Gastroesophageal sphincter (tissue), 4 donors: ENCODE data around the gene RBM38. TPM values are rescaled to one million over a fixed set of nuclear protein-coding genes. Genes with fewer than 3 reads are reported as not detected.

Source experiments
- ATAC-seq: fragments of 150-250 bp; one replicate; pipeline ENCODE4 v1.9.1; 2016; ENCODE audit warnings: mild to moderate bottlenecking, moderate library complexity
- H3K27ac ChIP-seq, 4 donors: fragments of 200-600 bp; sonication (generic) in 3 of 4; 1 replicate in 3 of 4; 2 replicates in 1 of 4; pipeline ENCODE4 v1.5.1; 2016 to 2019
- H3K27me3 ChIP-seq: fragments of 200-600 bp; sonication (generic); one replicate; pipeline ENCODE4 v1.5.1; 2019
- H3K36me3 ChIP-seq, 2 donors: fragments of 200-600 bp; sonication (generic); one replicate each; pipeline ENCODE4 v1.5.1; 2019; ENCODE audit warnings: control low read depth in 1 of 2
- H3K4me1 ChIP-seq, 3 donors: fragments of 200-600 bp; sonication (generic); 1 replicate in 2 of 3; 2 replicates in 1 of 3; pipeline ENCODE4 v1.5.1; 2016 to 2019; ENCODE audit warnings: control low read depth in 2 of 3
- H3K4me3 ChIP-seq, 2 donors: fragments of 200-600 bp; sonication (generic); one replicate each; pipeline ENCODE4 v1.5.1; 2019; ENCODE audit warnings: mild to moderate bottlenecking in 1 of 2, moderate library complexity in 1 of 2
- H3K9me3 ChIP-seq, 3 donors: fragments of 200-600 bp; sonication (generic); one replicate each; pipeline ENCODE4 v1.5.1; 2017 to 2019; ENCODE audit warnings: control low read depth in 2 of 3
- CTCF ChIP-seq, 4 experiments: fragments of 200-600 bp in 2 of 4; fragments of 450-650 bp in 2 of 4; sonication (generic) in 1 of 4; IDR thresholded peaks; one replicate each; pipeline ENCODE4 v1.5.1; 2017 to 2019; ENCODE audit warnings: antibody characterized with exemption in 4 of 4, mild to moderate bottlenecking in 2 of 4, moderate library complexity in 2 of 4
- EP300 ChIP-seq: sonication (generic); formaldehyde crosslinking; IDR thresholded peaks from one replicate; pipeline ENCODE4 v1.6.1; 2017; ENCODE audit warnings: antibody characterized with exemption, mild to moderate bottlenecking
- POLR2A ChIP-seq, 2 donors: fragments of 450-650 bp; IDR thresholded peaks; one replicate each; pipeline ENCODE4 v1.6.1; 2017; ENCODE audit warnings: antibody characterized with exemption in 2 of 2, mild to moderate bottlenecking in 2 of 2, moderate library complexity in 1 of 2
- POLR2AphosphoS5 ChIP-seq: sonication (generic); formaldehyde crosslinking; IDR thresholded peaks from one replicate; pipeline ENCODE4 v1.6.1; 2017; ENCODE audit warnings: antibody characterized with exemption
- WGBS, 2 donors: methylation state at CpG; one replicate each; pipeline ENCODE4 v1.1.5; 2018; ENCODE audit warnings: low coverage in 1 of 2; 5-methylcytosine and 5-hydroxymethylcytosine counted together
- total RNA-seq, 4 donors: library from RNA; depleted of rRNA; stranded (reverse); fragments of >200 nt; gene quantifications; one replicate each; pipeline ENCODE4 v1.1.0, GENCODE V29; 2016

Gene RBM38
- total RNA-seq, 4 donors from 2014 or later = 50.9 to 190 (median 106) TPM

DNA sequence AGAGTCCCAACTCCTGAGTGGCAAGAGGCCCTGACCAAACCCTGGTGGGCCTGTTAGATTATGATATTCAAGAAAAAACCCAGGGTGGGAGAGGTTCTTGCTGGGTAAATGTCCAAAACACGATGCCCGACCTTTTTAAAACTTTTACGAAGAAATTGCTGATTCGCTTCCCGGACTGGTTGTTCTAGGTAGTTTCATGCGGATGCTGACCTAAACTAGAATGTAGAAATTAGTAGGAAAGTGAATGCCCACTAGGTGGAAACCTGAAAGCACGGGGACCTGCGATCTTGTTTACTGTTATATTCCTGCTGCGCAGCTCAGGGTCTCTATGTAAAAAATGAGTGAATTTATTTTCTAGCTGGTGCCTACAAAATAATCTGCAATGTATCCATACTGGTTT is 37.8 kb upstream of the RBM38 start:
- no peaks in the 10 kb centered on the region for H3K9me3 ChIP-seq
- no peak overlapping the region for H3K27ac ChIP-seq
- peaks cover 0 to 6% of the 10 kb centered on the region in 2 donors for H3K36me3 ChIP-seq
- H3K27me3 ChIP-seq = peaks cover 5% of the 10 kb centered on the region
- WGBS, 2 donors = 80 to 89% methylated on average over 9 of the region's 9 CpGs
- TF ChIP-seq POLR2AphosphoS5 (no peak), CTCF (IDR thresholded peaks at IDR 0.05) (no peak), POLR2A (IDR thresholded peaks at IDR 0.05) (no peak), EP300 (no peak)
- H3K4me1 ChIP-seq = peaks cover 4 to 24% (median 5%) of the 10 kb centered on the region in 3 donors
- no peak for ATAC-seq
- no peak overlapping the region for H3K4me3 ChIP-seq

DNA sequence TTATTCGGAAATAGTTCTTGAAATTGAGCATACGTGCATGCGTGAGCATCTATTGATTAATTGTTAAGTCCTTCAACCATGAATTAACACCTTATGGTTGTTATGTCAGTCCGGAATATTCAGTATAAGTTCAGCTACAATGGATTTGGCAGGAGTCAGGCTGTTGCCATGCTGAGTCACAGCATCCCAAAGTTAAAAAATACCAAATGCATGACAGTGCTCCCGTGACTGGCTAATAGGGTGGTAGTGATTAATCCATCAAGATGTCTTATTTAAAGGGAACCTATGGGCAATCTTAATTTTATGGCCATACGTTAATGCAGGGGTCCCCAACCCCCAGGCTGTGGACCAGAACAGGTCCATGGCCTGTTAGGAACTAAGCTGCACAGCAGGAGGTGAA is 29.7 kb upstream of the RBM38 start:
- no peak overlapping the region for H3K4me3 ChIP-seq
- peaks cover 0 to 53% of the 10 kb centered on the region in 2 donors for H3K36me3 ChIP-seq
- H3K4me1 ChIP-seq = peaks cover 0 to 5% (median 0%) of the 10 kb centered on the region in 3 donors
- no peaks in the 10 kb centered on the region for H3K27me3 ChIP-seq
- TF ChIP-seq EP300 (no peak), POLR2AphosphoS5 (no peak), CTCF (IDR thresholded peaks at IDR 0.05) (no peak), POLR2A (IDR thresholded peaks at IDR 0.05) (no peak)
- WGBS, 2 donors = 60 to 66% methylated on average over 6 of the region's 6 CpGs
- H3K9me3 ChIP-seq = no peaks in the 10 kb centered on the region
- ATAC-seq = no peak
- H3K27ac ChIP-seq = no peak overlapping the region

- TF ChIP-seq POLR2AphosphoS5 (no peak), POLR2A (IDR thresholded peaks at IDR 0.05) (no peak), CTCF (IDR thresholded peaks at IDR 0.05) (no peak), EP300 (no peak)
- Histone ChIP-seq H3K4me1 (peaks cover 0 to 5% (median 0%) of the 10 kb centered on the region in 3 donors), H3K36me3 (peaks cover 7 to 82% of the 10 kb centered on the region in 2 donors)
Measured at GRCh38 chr20:57364451-57364850, 26.7 kb upstream of the RBM38 start.

GRCh38 chr20:57369596-57369995 is 21.6 kb upstream of the RBM38 start:
- H3K4me3 ChIP-seq = no peak overlapping the region
- H3K36me3 ChIP-seq = peaks cover 7 to 100% of the 10 kb centered on the region in 2 donors
- WGBS, 2 donors = 47 to 80% methylated on average over 2 to 3 of the region's 3 CpGs
- H3K27ac ChIP-seq = no peak overlapping the region
- TF ChIP-seq EP300 (no peak), POLR2AphosphoS5 (no peak), POLR2A (IDR thresholded peaks at IDR 0.05) (no peak), CTCF (IDR thresholded peaks at IDR 0.05) (no peak)
- H3K9me3 ChIP-seq = no peaks in the 10 kb centered on the region
- no peaks in the 10 kb centered on the region for H3K4me1 ChIP-seq
- no peaks in the 10 kb centered on the region for H3K27me3 ChIP-seq
- ATAC-seq = no peak

More at GRCh38 chr20:57364451-57364850, 26.7 kb upstream of the RBM38 start:
- Histone ChIP-seq H3K27me3 (no peaks in the 10 kb centered on the region), H3K4me3 (no peak overlapping the region), H3K9me3 (no peaks in the 10 kb centered on the region), H3K27ac (no peak overlapping the region)
- no peak for ATAC-seq

DNA sequence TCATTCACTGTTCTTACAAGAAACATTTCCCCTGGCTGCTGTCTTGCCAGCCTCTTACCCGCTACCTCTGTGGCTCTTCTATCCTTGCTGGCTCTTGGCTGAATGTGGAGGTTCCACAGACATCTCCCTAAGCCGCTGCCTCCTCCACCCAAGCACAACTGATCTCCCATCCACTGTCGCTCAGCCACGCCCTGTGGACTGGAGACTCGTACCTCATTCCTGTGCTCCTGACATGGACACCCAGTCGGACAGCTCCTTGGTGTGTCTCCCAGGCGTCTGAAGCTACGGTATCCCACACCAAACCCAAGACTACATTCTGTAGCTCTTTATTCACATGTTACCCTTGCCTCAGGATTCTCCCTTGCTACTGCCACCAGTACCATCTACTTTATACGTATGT is 20.9 kb upstream of the RBM38 start:
- WGBS, 2 donors = 87 to 91% methylated on average over 8 to 9 of the region's 9 CpGs
- no peak for ATAC-seq
- Histone ChIP-seq H3K36me3 (peaks cover 7 to 100% of the 10 kb centered on the region in 2 donors), H3K4me1 (no peaks in the 10 kb centered on the region), H3K27me3 (no peaks in the 10 kb centered on the region), H3K9me3 (no peaks in the 10 kb centered on the region), H3K27ac (no peak overlapping the region), H3K4me3 (no peak overlapping the region)
- TF ChIP-seq EP300 = no peak
- no peak for TF ChIP-seq CTCF (IDR thresholded peaks at IDR 0.05)
- TF ChIP-seq POLR2A (IDR thresholded peaks at IDR 0.05) = no peak
- no peak for TF ChIP-seq POLR2AphosphoS5
